Aorta (tissue), 5 donors: ENCODE results near the gene ZNF771. TPM values are rescaled to one million over a fixed set of nuclear protein-coding genes. Genes with fewer than 3 reads are reported as not detected.

Experiments used
- ATAC-seq: fragments of 200-7000 bp; cut with Tn5 transposase; one replicate; pipeline ENCODE4 v1.9.1; 2022; ENCODE audit warnings: moderate library complexity; ENCODE audit not compliant: low FRiP score
- DNase-seq, 2 donors: peaks; one replicate each; pipeline ENCODE4 v3.0.0-alpha.2; 2020
- H3K27ac ChIP-seq, 2 donors: one replicate each; pipeline ENCODE4 v1.5.1; 2013; ENCODE audit warnings: low read length in 2 of 2, mild to moderate bottlenecking in 2 of 2, moderate library complexity in 2 of 2, control low read depth in 1 of 2, inconsistent platforms in 1 of 2, low read depth in 1 of 2
- H3K27me3 ChIP-seq, 2 donors: one replicate each; pipeline ENCODE4 v1.6.1; 2013; ENCODE audit warnings: control low read depth in 1 of 2, low read length in 1 of 2, mild to moderate bottlenecking in 1 of 2, moderate library complexity in 1 of 2; ENCODE audit not compliant: insufficient read depth in 2 of 2, control insufficient read depth in 1 of 2
- H3K36me3 ChIP-seq, 2 donors: one replicate each; pipeline ENCODE4 v1.6.1; 2013; ENCODE audit warnings: control low read depth in 1 of 2, low read length in 1 of 2, mild to moderate bottlenecking in 1 of 2; ENCODE audit not compliant: insufficient read depth in 2 of 2, control insufficient read depth in 1 of 2
- H3K4me1 ChIP-seq, 2 donors: one replicate each; pipeline ENCODE4 v1.6.1; 2013; ENCODE audit warnings: low read length in 2 of 2, control low read depth in 1 of 2, mild to moderate bottlenecking in 1 of 2, moderate library complexity in 1 of 2; ENCODE audit not compliant: insufficient read depth in 2 of 2, control insufficient read depth in 1 of 2
- H3K4me3 ChIP-seq, 2 donors: one replicate each; pipeline ENCODE4 v1.5.1; 2013; ENCODE audit warnings: low read length in 2 of 2, control low read depth in 1 of 2, mild to moderate bottlenecking in 1 of 2
- H3K9me3 ChIP-seq: one replicate; pipeline ENCODE4 v1.6.1; 2013; ENCODE audit warnings: mild to moderate bottlenecking, low read length; ENCODE audit not compliant: control insufficient read depth
- WGBS, 2 donors: extraction: QIAGEN DNeasy Blood & Tissue Kit; methylation state at CpG; one replicate each; pipeline ENCODE4 v1.1.7; 2013; 5-methylcytosine and 5-hydroxymethylcytosine counted together
- intact Hi-C, 2 donors: fragments of 100-400 bp; cut with DNase I; formaldehyde crosslinking; loops; one replicate each; pipeline versions ENCODE4 v1.14.2 to v1.15.0; 2022
- polyA plus RNA-seq, 2 donors: library from polyadenylated mRNA; stranded (reverse); fragments of 200-250 nt; gene quantifications; one replicate each; pipeline ENCODE4 v1.2.3, GENCODE V29; 2013
- total RNA-seq, 2 donors: library from RNA; stranded (reverse); fragmentation: NEBNext Ultra II Directional; extraction: Animal tissue kit (Norgen Biotek cat#: 25700); gene quantifications; one replicate each; pipeline ENCODE4 v1.2.1, GENCODE V29; 2021
- donor health status: healthy with polysubstance abuse.
- donor health status: Bipolar disorder and iron deficiency.
- donor health status: DM: no; HTN: no; CAD: no.
- donor health status: DM: no; HTN: no; CAD: no.
- donor health status: DM: yes; HTN: yes; CAD: no.

ZNF771 gene
- total and polyA plus RNA-seq, 4 donors: 6.3 to 20.5 (median 9.4) TPM

GRCh38 chr16:30399435-30400186 is 7.8 kb upstream of the ZNF771 start:
- Histone ChIP-seq H3K4me1 (peaks cover 0 to 2% of the 10 kb centered on the region in 2 donors), H3K36me3 (no peaks in the 10 kb centered on the region), H3K4me3 (peak overlapping the region; percentile 46 to 94), H3K27me3 (no peaks in the 10 kb centered on the region), H3K27ac (peak overlapping the region; percentile 19 to 91), H3K9me3 (no peaks in the 10 kb centered on the region)
- intact Hi-C loops: loop anchor here in 1 of 2 donors (10.0 kb wide), 2 partner anchors 305 to 335 kb away; partner anchors contain the start of genes ALDOA, TBX6 and YPEL3
- ATAC-seq: no peak
- 6% methylated on average over 12 of the region's 12 CpGs for WGBS, 2 donors
- DNase-seq: no peak

GRCh38 chr16:30401768-30402425 is 5.5 kb upstream of the ZNF771 start:
- Histone ChIP-seq H3K4me3 (no peak overlapping the region), H3K9me3 (no peaks in the 10 kb centered on the region), H3K36me3 (no peaks in the 10 kb centered on the region), H3K27me3 (no peaks in the 10 kb centered on the region), H3K4me1 (peaks cover 0 to 2% of the 10 kb centered on the region in 2 donors), H3K27ac (no peak overlapping the region)
- ATAC-seq (no peak), DNase-seq (no peak)
- WGBS, 2 donors: 77 to 78% methylated on average over 8 of the region's 8 CpGs
- intact Hi-C loops: loop anchor here in 1 of 2 donors (10.0 kb wide), 2 partner anchors 307 to 337 kb away; partner anchors contain the start of genes ALDOA, TBX6 and YPEL3

- no peaks in the 10 kb centered on the region for H3K27me3 ChIP-seq
- H3K9me3 ChIP-seq: no peaks in the 10 kb centered on the region
- no peak for ATAC-seq
- peaks cover 0 to 3% of the 10 kb centered on the region in 2 donors for H3K36me3 ChIP-seq
- H3K4me3 ChIP-seq: peak overlapping the region in 1 of 2 donors; percentile 66
- H3K4me1 ChIP-seq: no peaks in the 10 kb centered on the region
- 11 to 16% methylated on average over 14 of the region's 14 CpGs for WGBS, 2 donors
- no peak for DNase-seq
- H3K27ac ChIP-seq: peak overlapping the region in 1 of 2 donors; percentile 55
- intact Hi-C loops: loop anchor here in 1 of 2 donors (10.0 kb wide), 2 partner anchors 312 to 342 kb away; partner anchors contain the start of genes ALDOA, TBX6 and YPEL3
Measured at GRCh38 chr16:30406795-30407101, 658 bp upstream of the ZNF771 start.

GRCh38 chr16:30407804-30408534 is 563 bp downstream of the ZNF771 start:
- Histone ChIP-seq H3K9me3 (no peaks in the 10 kb centered on the region), H3K36me3 (peaks cover 0 to 3% of the 10 kb centered on the region in 2 donors), H3K27me3 (no peaks in the 10 kb centered on the region), H3K4me1 (no peaks in the 10 kb centered on the region), H3K4me3 (peak overlapping the region; percentile 60 to 66), H3K27ac (peak overlapping the region; percentile 59 to 82)
- DNase-seq: no peak
- WGBS, 2 donors: 6 to 8% methylated on average over 16 to 19 of the region's 19 CpGs
- ATAC-seq: peak; percentile 19
- intact Hi-C loops: loop anchor here in 1 of 2 donors (2.0 to 10.0 kb wide), 3 partner anchors 295 to 343 kb away; partner anchors contain the start of genes ALDOA, GDPD3, TBX6 and YPEL3

GRCh38 chr16:30409125-30410060 is 2.0 kb downstream of the ZNF771 start:
- Histone ChIP-seq H3K9me3 (no peaks in the 10 kb centered on the region), H3K4me1 (no peaks in the 10 kb centered on the region), H3K4me3 (no peak overlapping the region), H3K36me3 (peaks cover 0 to 5% of the 10 kb centered on the region in 2 donors), H3K27ac (no peak overlapping the region), H3K27me3 (no peaks in the 10 kb centered on the region)
- WGBS, 2 donors: 30 to 34% methylated on average over 15 of the region's 15 CpGs
- DNase-seq (peak; percentile 93 to 97), ATAC-seq (peak; percentile 88)
- intact Hi-C loops: loop anchor here (2.0 to 10.0 kb wide), 4 partner anchors 285 to 345 kb away; partner anchors contain the start of genes ALDOA (in 1 of the 2), GDPD3 (in 1 of the 2), MAPK3 (in 1 of the 2) and TBX6 (in 1 of the 2)

- WGBS, 2 donors: 73 to 75% methylated on average over 6 of the region's 6 CpGs
- intact Hi-C loops: loop anchor here in 1 of 2 donors (10.0 kb wide), 1 partner anchor 288 kb away; the partner anchor contains the start of gene MAPK3
- Histone ChIP-seq H3K27me3 (no peaks in the 10 kb centered on the region), H3K4me1 (no peaks in the 10 kb centered on the region), H3K36me3 (peaks cover 0 to 5% of the 10 kb centered on the region in 2 donors), H3K4me3 (no peak overlapping the region), H3K27ac (no peak overlapping the region), H3K9me3 (no peaks in the 10 kb centered on the region)
- DNase-seq (no peak), ATAC-seq (no peak)
Measured at GRCh38 chr16:30413112-30413806, 5.9 kb downstream of the ZNF771 start.

GRCh38 chr16:30414159-30414558 is 6.8 kb downstream of the ZNF771 start:
- no peaks in the 10 kb centered on the region for H3K4me1 ChIP-seq
- no peaks in the 10 kb centered on the region for H3K27me3 ChIP-seq
- H3K9me3 ChIP-seq: no peaks in the 10 kb centered on the region
- H3K36me3 ChIP-seq: peaks cover 0 to 5% of the 10 kb centered on the region in 2 donors
- WGBS, 2 donors: 76 to 84% methylated on average over 5 of the region's 5 CpGs
- intact Hi-C loops: loop anchor here in 1 of 2 donors (10.0 kb wide), 1 partner anchor 289 kb away; the partner anchor contains the start of gene MAPK3
- H3K4me3 ChIP-seq: no peak overlapping the region
- ATAC-seq (no peak), DNase-seq (no peak)
- no peak overlapping the region for H3K27ac ChIP-seq
